Muscle layer of duodenum (tissue), 2 donors: ENCODE measurements around the gene IL21R.

Source experiments
- H3K27ac ChIP-seq: one replicate; pipeline ENCODE4 v1.7.0; 2013; ENCODE audit warnings: mild to moderate bottlenecking, low read length
- H3K27me3 ChIP-seq: one replicate; pipeline ENCODE4 v1.7.0; 2013; ENCODE audit warnings: low read depth, mild to moderate bottlenecking, control low read depth, low read length
- H3K36me3 ChIP-seq, 2 donors: one replicate each; pipeline ENCODE4 v1.7.0; 2013; ENCODE audit warnings: low read length in 2 of 2, control low read depth in 1 of 2, mild to moderate bottlenecking in 1 of 2; ENCODE audit not compliant: insufficient read depth in 2 of 2, control insufficient read depth in 1 of 2
- H3K4me1 ChIP-seq, 2 donors: one replicate each; pipeline ENCODE4 v1.7.0; 2013; ENCODE audit warnings: low read length in 2 of 2, mild to moderate bottlenecking in 2 of 2, control low read depth in 1 of 2, moderate library complexity in 1 of 2; ENCODE audit not compliant: insufficient read depth in 2 of 2, control insufficient read depth in 1 of 2
- H3K4me3 ChIP-seq, 2 donors: one replicate each; pipeline ENCODE4 v1.7.0; 2013; ENCODE audit warnings: low read length in 2 of 2, low read depth in 1 of 2, mild to moderate bottlenecking in 1 of 2
- H3K9me3 ChIP-seq, 2 donors: one replicate each; pipeline ENCODE4 v1.7.0; 2013; ENCODE audit warnings: low read length in 2 of 2, control low read depth in 1 of 2, mild to moderate bottlenecking in 1 of 2; ENCODE audit not compliant: control insufficient read depth in 1 of 2
- donor health status: healthy.

Gene IL21R

DNA sequence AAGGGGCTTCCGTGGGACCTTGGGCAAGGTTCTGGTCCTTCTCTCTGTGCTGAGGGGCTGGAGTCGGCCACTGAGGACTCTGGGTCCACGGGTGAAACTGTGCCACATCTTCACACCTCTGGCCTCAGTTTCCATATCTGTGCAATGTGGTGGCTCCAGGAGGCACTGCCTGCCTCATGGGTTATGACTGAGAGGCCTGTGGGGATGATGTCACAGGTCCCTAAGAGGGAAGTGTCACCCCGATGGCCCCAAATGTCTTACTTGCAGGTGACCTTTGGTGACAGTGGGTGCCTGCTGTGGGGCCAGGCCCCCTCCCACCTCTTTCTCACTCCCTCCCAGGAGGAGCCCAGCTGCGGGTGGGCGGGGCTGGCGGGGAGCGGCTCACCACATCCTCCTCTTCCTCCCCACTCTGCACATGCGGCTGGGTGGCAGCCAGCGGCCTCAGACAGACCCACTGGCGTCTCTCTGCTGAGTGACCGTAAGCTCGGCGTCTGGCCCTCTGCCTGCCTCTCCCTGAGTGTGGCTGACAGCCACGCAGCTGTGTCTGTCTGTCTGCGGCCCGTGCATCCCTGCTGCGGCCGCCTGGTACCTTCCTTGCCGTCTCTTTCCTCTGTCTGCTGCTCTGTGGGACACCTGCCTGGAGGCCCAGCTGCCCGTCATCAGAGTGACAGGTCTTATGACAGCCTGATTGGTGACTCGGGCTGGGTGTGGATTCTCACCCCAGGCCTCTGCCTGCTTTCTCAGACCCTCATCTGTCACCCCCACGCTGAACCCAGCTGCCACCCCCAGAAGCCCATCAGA lies at the start of gene IL21R:
TSS of gene IL21R (plus strand) at position 407 of the 801 bp plus-strand sequence. CDS start 27,898 bp downstream, outside the sequence.
- H3K4me3 ChIP-seq: peak within 1 kb of the TSS in 1 of 2 donors; percentile 35
- H3K4me1 ChIP-seq: peaks cover 0 to 6% of the 10 kb centered on the region in 2 donors
- H3K27me3 ChIP-seq: no peaks in the 10 kb centered on the region
- H3K27ac ChIP-seq: no peak within 1 kb of the TSS
- no peaks in the 10 kb centered on the region for H3K9me3 ChIP-seq
- no peaks in the 10 kb centered on the region for H3K36me3 ChIP-seq

DNA sequence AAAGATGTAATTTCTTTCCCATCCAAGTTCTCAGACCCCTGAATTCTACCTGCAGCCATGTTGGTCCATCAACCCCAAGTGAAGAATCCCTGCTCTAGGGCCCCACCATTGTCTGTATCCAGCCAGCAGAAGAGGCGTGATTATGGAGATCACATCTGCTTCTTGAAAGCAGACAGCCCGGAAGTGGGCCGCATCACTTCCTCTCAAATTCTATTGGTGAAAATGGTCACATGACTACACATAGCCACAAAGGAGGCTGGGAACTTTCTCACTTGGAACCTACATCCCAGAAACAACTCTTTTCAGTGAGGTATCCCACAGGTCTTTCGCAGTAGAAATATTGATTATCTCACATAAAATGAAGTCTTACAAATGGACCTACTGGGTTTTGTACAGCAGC lies 48.1 kb upstream of the IL21R start:
- peaks cover 75 to 84% of the 10 kb centered on the region in 2 donors for H3K36me3 ChIP-seq
- H3K27ac ChIP-seq: no peak overlapping the region
- H3K27me3 ChIP-seq: no peaks in the 10 kb centered on the region
- no peaks in the 10 kb centered on the region for H3K4me1 ChIP-seq
- no peak overlapping the region for H3K4me3 ChIP-seq
- H3K9me3 ChIP-seq: no peaks in the 10 kb centered on the region

DNA sequence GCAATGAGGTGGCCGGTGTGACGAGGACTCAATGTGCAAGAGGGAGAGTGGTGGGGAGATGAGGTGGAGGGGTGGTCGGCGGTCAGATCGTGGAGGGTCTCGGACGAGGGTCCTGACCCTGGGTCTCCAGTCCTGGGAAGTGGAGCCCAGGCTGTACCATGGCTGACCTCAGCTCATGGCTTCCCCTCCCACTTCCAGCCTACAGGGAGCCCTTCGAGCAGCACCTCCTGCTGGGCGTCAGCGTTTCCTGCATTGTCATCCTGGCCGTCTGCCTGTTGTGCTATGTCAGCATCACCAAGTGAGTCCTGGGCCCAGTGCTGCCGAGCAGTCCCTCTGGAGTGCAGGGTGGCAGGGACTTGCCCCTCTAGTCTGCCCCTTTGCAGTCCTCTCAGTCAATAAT lies 46.4 kb upstream of the IL21R start:
- Histone ChIP-seq H3K27me3 (no peaks in the 10 kb centered on the region), H3K4me1 (no peaks in the 10 kb centered on the region), H3K9me3 (no peaks in the 10 kb centered on the region), H3K36me3 (peaks cover 73 to 82% of the 10 kb centered on the region in 2 donors), H3K4me3 (no peak overlapping the region), H3K27ac (no peak overlapping the region)

DNA sequence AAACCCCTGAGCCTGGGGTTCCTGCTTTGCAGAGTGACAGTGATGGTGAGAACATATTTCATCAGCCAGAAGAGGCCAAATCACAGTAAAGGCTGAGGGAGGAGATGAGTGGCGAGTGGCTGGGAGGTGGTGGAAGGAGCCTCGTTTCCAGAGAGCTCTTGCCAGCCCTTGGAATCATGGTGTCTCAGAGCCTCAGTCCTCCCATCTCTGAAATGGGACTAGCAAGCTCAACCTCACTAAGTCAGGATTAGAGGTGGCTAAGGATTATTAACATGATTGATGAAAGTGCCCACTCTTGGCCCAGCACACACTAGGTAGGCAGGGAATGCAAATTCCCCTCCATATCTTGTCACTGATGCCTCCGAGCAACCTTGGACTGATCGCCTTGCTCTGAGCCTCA lies 45.2 kb upstream of the IL21R start:
- no peak overlapping the region for H3K4me3 ChIP-seq
- H3K9me3 ChIP-seq: no peaks in the 10 kb centered on the region
- no peak overlapping the region for H3K27ac ChIP-seq
- H3K4me1 ChIP-seq: no peaks in the 10 kb centered on the region
- no peaks in the 10 kb centered on the region for H3K27me3 ChIP-seq
- H3K36me3 ChIP-seq: peaks cover 67 to 83% of the 10 kb centered on the region in 2 donors

DNA sequence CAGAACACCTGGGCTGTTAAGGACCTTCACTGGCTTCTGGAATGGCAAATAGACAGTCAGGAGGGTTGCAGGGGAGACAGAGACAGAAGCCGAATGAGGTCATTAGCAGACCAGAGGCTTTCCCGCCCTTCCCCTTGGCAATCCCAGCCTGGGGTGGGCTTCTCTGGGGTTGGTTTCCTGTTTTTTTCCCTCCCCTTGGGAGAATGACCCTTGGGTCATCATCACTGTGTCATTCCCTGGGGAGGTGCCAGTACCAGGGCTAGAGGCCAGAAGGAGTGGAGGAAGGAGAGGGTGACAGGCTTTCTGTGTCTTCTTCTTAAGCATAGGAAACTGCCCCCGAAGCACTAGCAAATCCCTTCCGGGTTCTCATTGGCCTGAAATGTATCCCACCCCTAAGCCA lies 42.9 kb upstream of the IL21R start:
- no peaks in the 10 kb centered on the region for H3K27me3 ChIP-seq
- no peaks in the 10 kb centered on the region for H3K9me3 ChIP-seq
- H3K4me1 ChIP-seq: peaks cover 0 to 8% of the 10 kb centered on the region in 2 donors
- H3K27ac ChIP-seq: no peak overlapping the region
- no peak overlapping the region for H3K4me3 ChIP-seq
- peaks cover 63 to 87% of the 10 kb centered on the region in 2 donors for H3K36me3 ChIP-seq

DNA sequence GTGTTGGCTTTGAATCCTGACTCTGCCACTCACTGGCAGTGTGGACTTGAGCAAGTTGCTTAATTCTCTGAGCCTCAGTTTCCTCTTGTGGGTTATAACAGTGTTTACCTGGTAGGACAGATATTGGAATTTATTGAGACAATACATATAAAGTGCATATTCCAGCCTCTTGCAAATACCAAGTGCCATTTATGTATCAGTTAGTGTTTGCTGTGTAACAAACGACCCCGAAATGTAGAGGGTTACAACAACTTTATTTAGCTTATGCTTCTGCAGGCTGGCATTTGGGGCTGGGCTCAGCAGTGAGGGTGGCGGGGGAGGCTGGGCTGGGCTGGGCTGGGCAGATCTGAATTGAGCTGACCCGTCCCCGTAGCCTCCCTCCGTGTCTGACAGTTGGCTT lies 42.4 kb upstream of the IL21R start:
- Histone ChIP-seq H3K27ac (no peak overlapping the region), H3K4me1 (peaks cover 0 to 8% of the 10 kb centered on the region in 2 donors), H3K9me3 (no peaks in the 10 kb centered on the region), H3K27me3 (no peaks in the 10 kb centered on the region), H3K4me3 (no peak overlapping the region), H3K36me3 (peaks cover 57 to 85% of the 10 kb centered on the region in 2 donors)

DNA sequence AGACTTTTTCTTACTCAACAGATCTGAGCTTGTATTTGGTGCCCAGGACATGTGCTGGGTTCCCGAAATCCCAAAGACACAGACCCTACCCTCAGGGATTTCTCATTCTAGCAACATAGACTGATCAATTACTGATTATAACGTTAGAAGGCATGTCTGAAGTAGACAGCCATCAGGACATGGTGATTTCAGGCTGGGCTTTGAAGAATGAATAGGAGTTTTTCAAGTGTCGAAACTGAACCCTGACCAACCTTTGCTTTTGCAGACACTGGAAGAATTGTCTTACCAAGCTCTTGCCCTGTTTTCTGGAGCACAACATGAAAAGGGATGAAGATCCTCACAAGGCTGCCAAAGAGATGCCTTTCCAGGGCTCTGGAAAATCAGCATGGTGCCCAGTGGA lies 40.0 kb upstream of the IL21R start:
- Histone ChIP-seq H3K36me3 (peaks cover 40 to 62% of the 10 kb centered on the region in 2 donors), H3K9me3 (no peaks in the 10 kb centered on the region), H3K27ac (no peak overlapping the region), H3K27me3 (no peaks in the 10 kb centered on the region), H3K4me1 (peaks cover 0 to 8% of the 10 kb centered on the region in 2 donors), H3K4me3 (no peak overlapping the region)

DNA sequence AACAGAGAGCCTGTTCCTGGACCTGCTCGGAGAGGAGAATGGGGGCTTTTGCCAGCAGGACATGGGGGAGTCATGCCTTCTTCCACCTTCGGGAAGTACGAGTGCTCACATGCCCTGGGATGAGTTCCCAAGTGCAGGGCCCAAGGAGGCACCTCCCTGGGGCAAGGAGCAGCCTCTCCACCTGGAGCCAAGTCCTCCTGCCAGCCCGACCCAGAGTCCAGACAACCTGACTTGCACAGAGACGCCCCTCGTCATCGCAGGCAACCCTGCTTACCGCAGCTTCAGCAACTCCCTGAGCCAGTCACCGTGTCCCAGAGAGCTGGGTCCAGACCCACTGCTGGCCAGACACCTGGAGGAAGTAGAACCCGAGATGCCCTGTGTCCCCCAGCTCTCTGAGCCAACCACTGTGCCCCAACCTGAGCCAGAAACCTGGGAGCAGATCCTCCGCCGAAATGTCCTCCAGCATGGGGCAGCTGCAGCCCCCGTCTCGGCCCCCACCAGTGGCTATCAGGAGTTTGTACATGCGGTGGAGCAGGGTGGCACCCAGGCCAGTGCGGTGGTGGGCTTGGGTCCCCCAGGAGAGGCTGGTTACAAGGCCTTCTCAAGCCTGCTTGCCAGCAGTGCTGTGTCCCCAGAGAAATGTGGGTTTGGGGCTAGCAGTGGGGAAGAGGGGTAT lies 39.3 kb upstream of the IL21R start:
- Histone ChIP-seq H3K27ac (no peak overlapping the region), H3K4me1 (peaks cover 3 to 11% of the 10 kb centered on the region in 2 donors), H3K9me3 (no peaks in the 10 kb centered on the region), H3K36me3 (peaks cover 38 to 62% of the 10 kb centered on the region in 2 donors), H3K27me3 (no peaks in the 10 kb centered on the region), H3K4me3 (no peak overlapping the region)

DNA sequence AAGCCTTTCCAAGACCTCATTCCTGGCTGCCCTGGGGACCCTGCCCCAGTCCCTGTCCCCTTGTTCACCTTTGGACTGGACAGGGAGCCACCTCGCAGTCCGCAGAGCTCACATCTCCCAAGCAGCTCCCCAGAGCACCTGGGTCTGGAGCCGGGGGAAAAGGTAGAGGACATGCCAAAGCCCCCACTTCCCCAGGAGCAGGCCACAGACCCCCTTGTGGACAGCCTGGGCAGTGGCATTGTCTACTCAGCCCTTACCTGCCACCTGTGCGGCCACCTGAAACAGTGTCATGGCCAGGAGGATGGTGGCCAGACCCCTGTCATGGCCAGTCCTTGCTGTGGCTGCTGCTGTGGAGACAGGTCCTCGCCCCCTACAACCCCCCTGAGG lies 38.7 kb upstream of the IL21R start:
- Histone ChIP-seq H3K4me3 (no peak overlapping the region), H3K27me3 (no peaks in the 10 kb centered on the region), H3K9me3 (no peaks in the 10 kb centered on the region), H3K36me3 (peaks cover 36 to 60% of the 10 kb centered on the region in 2 donors), H3K27ac (no peak overlapping the region), H3K4me1 (peaks cover 5 to 15% of the 10 kb centered on the region in 2 donors)

DNA sequence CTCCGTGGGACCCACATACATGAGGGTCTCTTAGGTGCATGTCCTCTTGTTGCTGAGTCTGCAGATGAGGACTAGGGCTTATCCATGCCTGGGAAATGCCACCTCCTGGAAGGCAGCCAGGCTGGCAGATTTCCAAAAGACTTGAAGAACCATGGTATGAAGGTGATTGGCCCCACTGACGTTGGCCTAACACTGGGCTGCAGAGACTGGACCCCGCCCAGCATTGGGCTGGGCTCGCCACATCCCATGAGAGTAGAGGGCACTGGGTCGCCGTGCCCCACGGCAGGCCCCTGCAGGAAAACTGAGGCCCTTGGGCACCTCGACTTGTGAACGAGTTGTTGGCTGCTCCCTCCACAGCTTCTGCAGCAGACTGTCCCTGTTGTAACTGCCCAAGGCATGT lies 38.2 kb upstream of the IL21R start:
- Histone ChIP-seq H3K27ac (no peak overlapping the region), H3K27me3 (no peaks in the 10 kb centered on the region), H3K9me3 (no peaks in the 10 kb centered on the region), H3K4me3 (no peak overlapping the region), H3K36me3 (peaks cover 31 to 55% of the 10 kb centered on the region in 2 donors), H3K4me1 (peaks cover 5 to 15% of the 10 kb centered on the region in 2 donors)

DNA sequence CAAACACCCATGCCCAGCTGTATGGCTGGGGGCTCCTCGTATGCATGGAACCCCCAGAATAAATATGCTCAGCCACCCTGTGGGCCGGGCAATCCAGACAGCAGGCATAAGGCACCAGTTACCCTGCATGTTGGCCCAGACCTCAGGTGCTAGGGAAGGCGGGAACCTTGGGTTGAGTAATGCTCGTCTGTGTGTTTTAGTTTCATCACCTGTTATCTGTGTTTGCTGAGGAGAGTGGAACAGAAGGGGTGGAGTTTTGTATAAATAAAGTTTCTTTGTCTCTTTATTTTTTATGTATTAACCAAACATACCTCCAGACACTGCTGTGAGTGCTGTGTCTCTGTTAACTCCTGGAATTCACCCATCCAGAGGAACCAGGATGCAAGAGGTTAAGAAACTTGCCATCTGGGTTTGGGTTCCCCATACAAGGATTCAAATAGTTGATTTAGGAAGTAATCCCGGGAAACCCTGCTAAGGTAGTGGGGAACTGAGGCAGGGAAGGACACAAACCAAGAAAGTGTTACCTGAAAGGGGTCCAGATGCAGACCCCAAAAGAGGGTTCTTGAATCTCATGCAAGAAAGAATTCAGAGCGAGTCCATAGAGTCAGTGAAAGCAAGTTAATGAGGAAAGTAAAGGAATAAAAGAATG lies 37.4 kb upstream of the IL21R start:
- H3K36me3 ChIP-seq: peaks cover 23 to 47% of the 10 kb centered on the region in 2 donors
- H3K9me3 ChIP-seq: no peaks in the 10 kb centered on the region
- peak overlapping the region; percentile 60 for H3K27ac ChIP-seq
- peaks cover 5 to 15% of the 10 kb centered on the region in 2 donors for H3K4me1 ChIP-seq
- no peak overlapping the region for H3K4me3 ChIP-seq
- H3K27me3 ChIP-seq: no peaks in the 10 kb centered on the region
